HG02610 (cell line): ENCODE results near the gene SPEF2.

Experiments used
- ATAC-seq: cut with Tn5 transposase; IDR thresholded peaks from one replicate; pipeline ENCODE4 v1.9.1; 2021; ENCODE audit warnings: mild to moderate bottlenecking, moderate library complexity; ENCODE audit not compliant: unreplicated experiment

SPEF2 gene

DNA sequence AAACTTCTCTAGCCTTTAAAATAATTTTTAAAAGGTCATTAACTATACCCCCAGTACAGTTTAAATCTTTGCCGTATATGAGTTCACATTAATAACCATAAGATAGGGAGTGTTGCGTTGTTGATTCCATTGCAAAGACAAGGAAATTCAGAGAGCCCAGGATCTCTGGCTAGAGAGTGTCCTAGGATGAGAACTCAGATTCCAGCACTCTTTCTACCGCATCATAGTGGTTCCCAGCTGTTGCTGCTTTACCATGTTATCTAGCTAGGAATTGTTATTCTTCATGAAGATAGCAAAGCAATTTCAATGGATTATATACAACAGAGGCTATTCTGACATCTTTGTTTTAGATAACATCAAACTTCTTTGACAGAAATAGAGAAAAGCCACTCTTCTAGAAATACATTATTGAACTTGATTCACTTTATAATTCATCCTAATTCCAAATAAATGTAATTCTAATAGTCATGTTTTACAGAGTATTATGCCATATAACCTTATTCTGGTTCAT lies 160.7 kb downstream of the SPEF2 start:
- ATAC-seq, result no peak

DNA sequence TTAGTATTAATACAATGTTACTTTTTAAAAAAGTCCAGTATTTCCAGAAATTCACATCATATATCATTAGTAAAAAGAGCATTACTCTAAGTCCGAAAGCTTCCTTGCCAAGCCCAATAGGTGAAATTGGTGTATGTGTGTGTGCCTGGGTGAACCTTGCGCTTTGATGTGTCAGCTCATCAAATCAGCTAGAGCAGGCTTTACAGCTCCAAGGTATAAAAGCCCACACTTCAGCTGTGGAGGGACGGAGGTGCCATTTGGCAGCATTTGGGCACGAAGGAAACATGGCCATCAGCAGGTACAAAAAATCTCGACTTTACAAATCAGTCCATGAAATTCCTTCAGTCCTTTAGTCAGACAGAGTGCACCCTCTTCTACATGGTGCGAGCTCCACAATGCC lies 162.6 kb downstream of the SPEF2 start:
- no peak for ATAC-seq

DNA sequence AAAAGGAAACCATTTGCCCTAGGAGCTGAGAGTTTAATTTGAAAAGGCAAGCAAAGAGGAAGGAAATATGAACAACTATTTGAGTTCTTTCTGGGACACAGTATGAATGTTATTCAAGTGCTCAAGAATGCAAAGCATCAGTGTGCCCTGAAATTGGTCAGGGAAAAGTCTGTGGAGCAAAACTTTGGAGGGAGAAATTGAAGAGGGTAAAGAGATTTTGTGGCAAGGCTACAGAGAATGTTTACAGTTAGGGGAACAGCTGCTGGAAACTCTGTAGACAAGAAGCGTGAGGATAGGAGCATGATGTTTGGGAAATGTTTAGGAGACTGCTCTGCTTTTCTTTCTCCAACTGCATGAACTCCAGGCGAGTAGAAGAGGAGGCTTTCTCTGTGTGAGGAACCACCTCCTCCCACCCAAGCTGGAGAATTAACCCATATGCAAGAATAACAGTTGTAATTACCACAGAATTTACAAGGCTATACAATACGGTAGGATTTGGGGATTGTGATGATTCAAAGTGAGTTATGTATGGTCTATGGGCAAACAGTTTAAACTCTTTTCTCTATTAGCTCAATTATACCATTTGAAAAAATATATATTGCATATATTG lies 163.6 kb downstream of the SPEF2 start:
- ATAC-seq, result no peak

DNA sequence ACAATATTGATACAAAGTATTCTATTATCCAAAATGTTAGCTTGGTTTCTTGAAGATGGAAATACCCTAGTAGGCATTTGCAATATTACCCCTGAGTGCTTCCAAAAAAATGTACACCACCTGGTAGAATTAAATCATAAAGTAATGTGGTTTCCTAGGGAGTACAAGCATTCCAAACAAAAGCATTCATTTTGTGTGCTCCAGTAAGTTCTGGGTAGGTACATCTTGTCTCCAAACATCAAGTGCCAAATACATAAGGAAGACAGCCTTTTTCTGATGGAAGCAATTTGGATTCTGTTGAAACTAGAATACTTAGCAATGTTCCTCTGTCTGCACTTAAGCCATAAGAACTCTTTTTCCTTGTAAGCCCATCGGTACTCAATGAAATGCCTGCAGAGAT lies 165.9 kb downstream of the SPEF2 start:
- ATAC-seq, result no peak

DNA sequence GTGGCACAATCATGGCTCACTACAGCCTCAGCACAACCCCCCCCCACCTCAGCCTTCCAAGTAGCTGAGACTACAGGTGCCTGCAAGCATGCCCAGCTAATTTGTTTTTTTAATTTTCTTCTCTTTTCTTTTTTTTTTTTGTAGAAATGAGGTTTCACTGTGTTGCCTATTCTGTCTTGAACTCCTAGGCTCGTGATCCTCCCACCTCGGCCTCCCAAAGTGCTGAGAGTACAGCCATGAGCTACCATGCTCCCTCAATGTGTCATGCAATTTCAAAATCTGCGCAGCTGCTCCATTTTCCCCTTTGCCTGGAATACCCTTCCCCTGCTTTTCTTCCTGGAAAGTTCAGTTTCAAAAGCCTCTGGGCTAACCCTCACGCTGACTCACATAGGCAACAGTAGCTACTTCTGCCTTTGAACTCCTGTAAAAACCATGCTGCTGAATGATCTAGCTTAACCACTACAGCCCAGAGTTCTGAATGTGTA lies 168.0 kb downstream of the SPEF2 start:
- ATAC-seq, result no peak

DNA sequence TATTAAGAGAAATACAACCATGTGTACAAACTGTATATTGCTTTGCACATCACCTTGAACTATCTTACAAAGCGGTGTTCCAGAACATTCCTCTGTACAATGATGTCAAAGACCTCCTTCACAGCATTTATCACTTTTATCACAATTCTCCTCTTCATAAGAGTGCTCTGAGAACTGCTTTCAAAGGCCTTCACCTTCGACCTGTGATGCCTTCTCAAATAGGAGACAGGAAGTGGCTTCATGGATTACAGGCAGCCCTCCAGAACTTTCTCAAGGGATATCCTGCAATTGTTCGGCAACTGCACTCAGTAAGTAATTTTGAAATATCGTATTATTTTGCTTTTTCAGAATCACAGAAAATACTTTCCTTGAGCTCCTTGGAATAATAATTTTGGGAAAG lies 171.1 kb downstream of the SPEF2 start:
- ATAC-seq, result no peak

DNA sequence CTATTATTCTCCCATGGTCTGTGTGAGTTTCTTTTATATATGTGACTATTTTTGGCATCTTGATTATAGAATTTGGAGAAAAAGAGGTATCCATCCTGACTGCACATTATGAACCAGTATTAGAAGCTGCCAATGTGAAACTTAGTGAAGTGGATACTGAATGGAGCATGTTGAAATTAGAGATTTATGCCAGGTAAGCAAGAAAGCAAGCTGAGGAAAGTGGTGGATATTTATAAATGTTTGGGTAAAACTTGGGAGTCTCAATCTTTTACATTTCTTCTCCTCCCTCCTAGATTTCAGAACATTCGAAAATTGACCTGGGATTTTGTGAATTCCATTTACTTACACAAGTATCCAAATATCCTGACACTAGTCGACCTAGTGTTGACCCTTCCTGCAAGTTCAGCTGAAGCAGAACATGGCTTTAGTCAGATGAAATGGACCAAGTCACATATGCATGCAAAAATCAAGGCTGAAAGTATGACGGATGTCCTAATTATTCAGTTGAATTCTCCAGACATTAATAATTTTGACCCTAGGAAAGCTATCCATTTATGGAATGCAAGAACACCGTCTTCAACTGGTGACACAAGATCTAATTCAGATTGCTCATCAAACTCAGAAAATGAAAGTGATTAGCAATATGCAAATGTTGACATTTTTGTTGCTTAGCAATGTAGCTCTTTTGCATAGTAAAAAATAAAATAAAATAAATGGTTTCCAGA lies 172.2 kb downstream of the SPEF2 start:
- ATAC-seq, result no peak

DNA sequence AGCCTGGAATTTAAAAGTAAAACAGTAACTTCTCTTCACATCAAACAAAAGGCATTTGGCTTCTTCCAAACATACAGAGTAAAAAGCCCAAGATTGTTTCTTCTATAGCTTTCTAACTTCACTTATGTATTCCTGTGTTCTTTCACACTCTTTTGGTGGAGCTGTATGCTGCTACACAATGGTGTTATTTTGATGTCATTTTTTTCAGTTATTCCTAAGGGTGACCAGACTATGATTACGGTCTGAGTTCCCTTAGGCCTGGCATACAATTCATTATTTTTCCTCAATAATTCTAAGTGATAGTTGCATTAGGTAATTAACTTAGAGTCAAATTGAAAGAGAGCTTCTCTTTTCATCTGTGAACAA lies 172.8 kb downstream of the SPEF2 start:
- no peak for ATAC-seq

DNA sequence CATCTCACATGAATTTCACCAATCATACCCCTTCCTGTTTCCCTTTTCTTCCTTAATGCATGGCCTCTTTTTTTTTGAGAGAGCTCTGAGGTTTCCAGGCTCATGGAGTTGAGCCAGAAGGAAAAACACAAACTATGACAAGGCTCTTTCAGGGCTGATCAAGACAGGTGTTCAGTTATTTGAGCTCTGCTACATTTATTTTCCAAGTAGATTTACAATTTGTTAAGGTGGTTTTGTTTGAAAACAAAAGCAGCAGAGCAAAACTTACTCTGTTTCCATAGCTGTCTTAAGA lies 176.6 kb downstream of the SPEF2 start:
- ATAC-seq, result no peak

DNA sequence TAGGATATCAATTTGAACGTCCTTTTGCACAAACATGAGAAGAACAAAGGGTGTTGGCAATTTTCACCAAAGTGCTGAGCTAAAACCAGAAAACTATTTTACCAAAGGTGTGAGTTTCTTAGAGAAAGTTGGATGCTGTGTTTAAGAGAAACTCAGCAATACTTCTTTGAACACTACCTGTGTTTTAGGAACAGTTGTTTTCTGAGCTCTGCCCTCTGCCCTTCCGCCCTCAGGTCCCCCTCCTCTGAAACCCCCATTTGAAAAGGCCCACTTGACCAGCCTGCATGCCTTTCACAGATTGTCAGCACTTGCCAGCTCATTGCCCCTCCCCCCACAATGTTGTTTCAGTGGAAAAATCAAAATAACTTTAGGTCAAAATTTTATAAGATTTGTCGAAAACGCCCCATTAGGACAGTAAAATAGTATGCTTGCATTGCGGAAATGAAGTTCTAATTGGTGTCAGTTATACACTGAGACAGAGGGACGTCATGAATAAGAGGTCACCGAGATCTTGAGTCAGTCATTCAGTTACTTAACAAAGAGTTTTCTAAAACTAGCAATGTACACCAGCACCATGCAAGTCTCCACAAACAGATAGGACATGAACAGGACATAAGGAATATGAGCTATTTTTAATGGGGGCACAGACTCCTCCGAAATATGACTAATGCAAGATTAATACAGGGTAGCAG lies 177.2 kb downstream of the SPEF2 start:
- ATAC-seq, result no peak

DNA sequence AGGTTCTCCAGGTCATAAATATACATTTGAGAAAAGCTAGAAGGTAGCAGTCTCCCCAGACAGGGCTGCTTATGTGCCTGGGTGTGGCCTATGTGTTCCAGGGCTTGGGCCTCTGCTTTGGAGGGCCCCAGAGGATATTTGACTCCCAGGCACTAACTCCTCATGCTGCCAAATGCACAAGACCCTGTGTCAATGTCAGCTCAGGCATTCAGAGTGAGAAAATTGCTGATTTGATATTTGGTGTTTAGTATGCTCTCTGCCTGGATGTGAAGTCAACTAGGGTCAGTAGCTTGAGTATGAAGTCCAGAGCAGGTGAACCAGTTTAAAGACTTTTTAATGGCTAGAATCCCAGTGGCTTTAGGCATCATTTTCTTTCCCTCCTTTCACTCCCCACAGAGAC lies 181.5 kb downstream of the SPEF2 start:
- ATAC-seq, result no peak

DNA sequence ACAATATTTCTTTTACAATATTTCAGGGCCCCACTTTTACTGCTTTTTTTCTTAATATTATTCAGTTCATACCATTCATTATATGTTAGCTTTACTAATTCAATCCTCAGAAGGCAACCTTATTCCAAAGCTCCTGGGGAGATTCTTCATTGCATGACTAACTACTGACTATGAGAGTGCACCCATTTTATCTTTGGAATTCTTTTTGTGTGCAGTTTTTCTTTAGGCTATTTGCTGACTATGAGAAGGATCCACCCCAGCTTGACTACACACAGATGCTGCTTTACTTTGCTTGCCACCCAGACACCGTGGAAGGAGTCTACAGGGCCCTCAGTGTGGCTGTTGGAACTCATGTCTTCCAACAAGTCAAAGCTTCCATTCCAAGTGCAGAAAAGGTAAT lies 182.1 kb downstream of the SPEF2 start:
- ATAC-seq, result no peak

DNA sequence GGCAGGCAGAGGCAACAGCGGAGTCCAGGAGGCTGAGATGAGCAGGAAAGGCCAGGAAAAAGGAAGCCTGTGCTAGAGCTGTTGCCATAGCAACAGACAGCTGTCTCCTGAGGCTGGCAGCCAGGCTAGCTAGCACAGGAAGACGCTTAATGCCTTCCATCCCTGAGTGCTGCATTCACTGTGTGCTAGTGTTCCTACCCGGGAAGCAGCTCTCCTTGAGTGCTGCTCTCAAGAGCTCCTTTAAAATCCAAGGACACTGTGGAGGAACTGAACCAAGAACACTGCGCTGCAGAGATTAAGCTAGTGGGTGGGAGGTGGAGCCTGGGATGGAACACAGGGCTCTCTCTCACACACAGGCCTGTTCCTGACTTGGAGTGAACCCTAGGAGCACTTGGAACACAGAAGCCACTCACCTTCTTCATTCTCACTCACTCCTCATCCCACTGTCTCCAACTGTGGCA lies 185.6 kb downstream of the SPEF2 start:
- ATAC-seq, result no peak

DNA sequence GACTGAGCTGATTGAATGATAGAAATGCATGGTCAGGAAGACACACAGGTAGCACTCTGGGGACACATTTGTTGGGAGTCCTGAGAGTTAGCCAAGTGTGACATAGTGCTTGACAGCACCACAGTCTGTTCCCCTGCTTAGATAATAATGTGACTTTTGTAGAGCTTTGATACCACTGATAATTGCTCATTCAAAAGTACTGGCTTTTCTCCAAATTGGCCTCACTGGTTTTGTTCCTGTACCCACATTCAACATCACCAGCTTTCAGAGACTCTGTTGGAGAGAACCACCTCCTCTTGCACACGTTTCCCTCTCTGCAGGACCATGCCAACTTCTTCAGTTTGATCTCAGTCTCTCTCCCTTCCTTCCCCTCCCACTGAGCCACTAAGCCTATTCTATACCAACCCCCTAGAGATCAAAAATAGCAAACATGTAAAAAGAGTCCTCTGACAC lies 186.6 kb downstream of the SPEF2 start:
- no peak for ATAC-seq

DNA sequence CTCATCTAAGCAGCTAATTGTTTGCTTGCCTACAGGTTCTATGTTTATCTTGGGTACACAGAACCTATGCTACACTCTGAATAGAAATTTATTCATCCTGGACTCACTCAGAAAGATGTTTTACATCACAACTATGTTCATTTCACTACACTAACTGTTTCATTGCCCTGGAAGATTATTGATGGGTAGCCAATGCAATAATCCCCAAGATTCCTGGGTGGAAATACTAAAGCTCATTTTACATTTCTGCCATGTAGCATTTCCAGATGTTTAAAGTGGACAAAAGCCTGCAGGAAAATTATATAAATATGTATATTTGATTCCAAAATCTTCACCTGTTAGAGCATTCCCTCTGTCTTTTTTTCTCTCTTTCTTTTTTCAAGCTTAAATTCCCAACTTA lies 187.2 kb downstream of the SPEF2 start:
- ATAC-seq, result no peak

DNA sequence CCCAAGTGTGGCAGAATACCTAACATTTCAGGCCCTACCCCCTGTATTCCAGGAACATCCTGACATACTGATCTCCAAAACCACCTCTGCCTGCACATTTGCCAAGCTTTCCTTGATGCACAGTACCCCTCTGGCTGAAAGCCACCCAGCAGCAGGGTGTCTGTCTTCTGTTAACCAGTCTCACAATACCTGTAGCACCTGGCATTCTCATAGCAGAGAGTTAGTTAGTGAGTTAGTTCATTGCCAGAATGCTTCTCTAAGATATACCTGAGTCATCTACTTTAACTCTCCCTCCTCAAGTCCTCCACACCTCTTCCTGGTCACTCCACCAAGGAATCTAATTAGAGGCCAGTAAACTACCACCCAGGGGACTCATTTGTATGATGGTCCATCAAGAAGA lies 192.9 kb downstream of the SPEF2 start:
- no peak for ATAC-seq

DNA sequence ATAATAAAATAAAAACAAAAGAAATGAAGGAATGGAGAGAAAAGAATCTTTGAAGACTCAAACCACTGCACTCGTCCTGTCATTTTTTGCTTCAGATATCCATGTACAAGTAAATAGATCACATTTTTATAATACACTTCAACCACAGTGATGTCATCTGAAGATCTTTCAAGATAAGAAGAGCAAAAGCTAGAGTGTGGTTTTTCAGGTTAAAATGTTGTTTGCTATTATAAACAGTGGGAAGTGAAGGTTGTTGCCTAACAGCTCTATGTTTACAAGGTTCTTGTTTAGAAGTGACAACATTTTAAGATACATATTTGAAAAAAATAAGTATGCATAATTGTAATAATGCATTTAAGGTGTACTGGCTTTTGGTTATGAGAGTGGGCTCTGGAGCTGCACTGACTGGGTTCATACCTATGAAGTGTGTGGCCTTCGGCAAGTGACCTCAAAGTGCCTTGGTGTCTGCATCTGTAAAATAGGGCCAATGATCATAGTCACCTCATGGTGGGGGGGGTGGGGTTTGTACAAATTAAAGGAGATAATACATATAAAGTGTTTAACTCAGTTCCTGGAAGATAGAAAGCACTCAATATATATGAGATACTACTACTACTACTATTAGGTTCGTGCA lies 193.6 kb downstream of the SPEF2 start:
- no peak for ATAC-seq

DNA sequence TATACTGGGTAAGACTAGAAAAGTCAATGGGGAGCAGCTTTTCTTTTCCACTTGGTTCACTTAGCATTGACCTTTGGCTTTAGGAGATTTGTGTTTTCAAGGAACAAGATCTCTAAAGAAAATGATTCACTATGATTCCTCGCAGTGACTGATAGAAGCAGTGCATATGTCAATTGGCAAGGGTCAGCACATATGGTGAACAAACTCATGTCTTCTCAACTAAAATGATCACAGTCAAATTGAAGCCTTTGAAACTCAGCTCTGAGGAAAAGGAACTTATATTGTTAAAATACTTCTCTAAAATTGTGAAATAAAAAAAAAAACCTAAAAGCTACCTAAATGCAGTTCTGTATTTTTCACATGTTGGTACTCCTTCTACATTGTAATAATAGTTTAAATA lies 195.9 kb downstream of the SPEF2 start:
- ATAC-seq, result no peak

DNA sequence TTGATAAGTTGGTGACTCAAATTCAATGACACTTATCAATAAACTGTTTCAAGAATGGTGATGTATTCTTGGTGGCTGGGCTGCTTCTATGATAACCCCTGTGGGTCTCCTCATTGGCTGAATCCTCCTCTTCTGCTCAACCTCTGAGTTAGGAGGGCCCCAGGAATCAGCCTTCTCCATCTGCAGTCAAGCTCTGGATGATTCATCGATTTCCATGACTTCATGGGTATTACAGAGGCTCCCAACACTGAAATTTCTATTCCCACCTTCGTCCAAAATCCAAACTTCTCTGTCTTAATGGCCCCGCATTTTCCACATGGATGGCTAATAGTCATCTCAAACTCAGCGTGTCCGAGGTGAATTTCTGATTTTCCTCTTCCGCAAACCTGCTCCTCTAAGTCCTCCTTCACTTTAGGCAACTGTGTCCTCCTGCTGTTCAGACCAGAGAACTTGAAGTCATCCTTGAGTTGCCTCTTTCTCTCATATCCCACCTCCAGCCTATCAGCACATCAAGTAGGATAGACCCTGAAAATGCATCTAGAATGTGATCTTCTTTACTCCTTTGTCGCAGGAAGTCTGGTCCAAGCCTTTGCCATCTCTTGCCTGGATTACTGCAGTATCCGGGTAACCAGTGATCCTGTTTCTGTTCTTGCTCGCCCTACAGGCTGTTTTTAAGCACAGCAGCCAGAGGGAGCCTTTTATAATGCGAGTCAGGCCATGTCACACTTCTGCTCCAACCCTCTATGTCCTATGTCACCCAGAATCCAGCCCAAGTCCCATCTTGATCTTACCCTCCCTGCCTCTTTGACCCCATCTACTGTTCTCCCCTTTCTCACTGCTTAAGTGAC lies 197.7 kb downstream of the SPEF2 start:
- ATAC-seq, result peak; percentile 57

DNA sequence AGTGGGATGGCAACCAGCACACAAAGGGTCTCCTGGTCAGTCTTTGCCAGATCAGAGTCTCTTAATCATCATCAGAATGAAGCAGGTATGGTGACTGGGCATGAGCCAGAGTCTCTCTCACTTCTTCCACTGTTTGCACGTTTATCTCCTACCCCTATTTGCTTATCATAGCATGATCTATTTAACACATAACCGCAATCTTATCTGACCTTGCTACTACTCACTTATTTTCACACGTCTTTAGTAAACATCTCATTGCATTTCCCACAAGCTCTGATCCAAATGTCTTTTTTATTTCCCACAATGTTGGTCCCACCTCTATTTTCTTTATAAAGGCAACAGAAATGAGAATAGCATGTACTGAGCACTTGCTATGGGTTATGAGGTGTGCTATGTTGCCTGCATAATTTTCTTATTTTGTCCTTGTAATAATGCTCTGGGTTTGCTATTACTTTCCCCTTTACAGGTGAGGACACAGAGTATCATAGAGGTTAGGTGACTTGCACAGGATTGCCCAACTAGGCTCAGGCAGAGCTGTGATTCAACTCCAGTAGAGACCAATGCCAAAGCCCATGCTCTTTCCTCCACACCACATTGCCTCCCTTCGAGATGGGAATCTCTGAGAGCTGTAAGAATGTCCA lies 199.3 kb downstream of the SPEF2 start:
- ATAC-seq, result no peak
